DOHH2 (cell line): Measurements from ENCODE around the gene DPT.

Experiments
- EZH2phosphoT487 ChIP-seq: fragments of 200-600 bp; sonication (generic); IDR thresholded peaks from 2 replicates; pipeline ENCODE4 v1.6.1; 2017; ENCODE audit warnings: borderline replicate concordance, mild to moderate bottlenecking, antibody characterized with exemption, low read length, moderate library complexity, mixed read lengths
- TF ChIP-seq, protein P1 (sequence below): fragments of 200-600 bp; sonication (generic); IDR thresholded peaks from one replicate; pipeline ENCODE4 v1.5.1; 2014; ENCODE audit warnings: antibody characterized with exemption, mild to moderate bottlenecking, low read depth, low read length; ENCODE audit not compliant: poor library complexity, severe bottlenecking

- TF ChIP-seq, protein P1, sequence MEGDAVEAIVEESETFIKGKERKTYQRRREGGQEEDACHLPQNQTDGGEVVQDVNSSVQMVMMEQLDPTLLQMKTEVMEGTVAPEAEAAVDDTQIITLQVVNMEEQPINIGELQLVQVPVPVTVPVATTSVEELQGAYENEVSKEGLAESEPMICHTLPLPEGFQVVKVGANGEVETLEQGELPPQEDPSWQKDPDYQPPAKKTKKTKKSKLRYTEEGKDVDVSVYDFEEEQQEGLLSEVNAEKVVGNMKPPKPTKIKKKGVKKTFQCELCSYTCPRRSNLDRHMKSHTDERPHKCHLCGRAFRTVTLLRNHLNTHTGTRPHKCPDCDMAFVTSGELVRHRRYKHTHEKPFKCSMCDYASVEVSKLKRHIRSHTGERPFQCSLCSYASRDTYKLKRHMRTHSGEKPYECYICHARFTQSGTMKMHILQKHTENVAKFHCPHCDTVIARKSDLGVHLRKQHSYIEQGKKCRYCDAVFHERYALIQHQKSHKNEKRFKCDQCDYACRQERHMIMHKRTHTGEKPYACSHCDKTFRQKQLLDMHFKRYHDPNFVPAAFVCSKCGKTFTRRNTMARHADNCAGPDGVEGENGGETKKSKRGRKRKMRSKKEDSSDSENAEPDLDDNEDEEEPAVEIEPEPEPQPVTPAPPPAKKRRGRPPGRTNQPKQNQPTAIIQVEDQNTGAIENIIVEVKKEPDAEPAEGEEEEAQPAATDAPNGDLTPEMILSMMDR: no peak
- TF ChIP-seq EZH2phosphoT487: no peak
Observed at GRCh38 chr1:168725831-168726230, 3.2 kb downstream of the DPT start.
